ENCODE data around the gene TSPYL1. TPM values are rescaled to one million over a fixed set of nuclear protein-coding genes. Genes with fewer than 3 reads are reported as not detected.

Gene TSPYL1
- total RNA-seq, 4 donors from 2014 or later = 48.0 to 95.2 (median 67.0) TPM

DNA sequence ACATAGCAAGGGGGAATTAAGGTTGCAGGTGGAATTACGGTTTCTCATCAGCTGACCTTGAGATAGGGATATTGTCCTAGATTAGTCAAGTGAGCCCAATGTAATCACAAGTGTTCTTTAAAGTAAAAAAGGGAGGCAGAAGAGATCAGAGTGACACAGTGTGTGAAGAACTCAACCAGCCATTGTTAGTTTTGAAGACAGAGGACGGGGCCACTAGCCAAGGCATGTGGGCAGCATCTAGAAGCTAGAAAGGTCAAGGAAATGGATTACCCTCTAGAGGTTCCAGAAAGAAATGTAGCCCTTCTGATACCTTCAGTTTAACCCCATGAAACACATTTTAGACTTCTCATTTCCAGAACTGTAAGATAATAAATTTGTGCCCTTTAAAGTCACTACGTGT, 18.5 kb upstream of the TSPYL1 start:
- H3K27me3 ChIP-seq = no peaks in the 10 kb centered on the region
- no peak for DNase-seq (ENCODE audit: low spot score in 2 of 2)
- peaks cover 4% of the 10 kb centered on the region for H3K4me1 ChIP-seq
- WGBS = 94% methylated on average over 3 of the region's 3 CpGs
- TF ChIP-seq EP300 (IDR thresholded peaks at IDR 0.05) (no peak), POLR2A (IDR thresholded peaks at IDR 0.05) (no peak), CTCF (IDR thresholded peaks at IDR 0.05) (no peak), POLR2AphosphoS5 (IDR thresholded peaks at IDR 0.05) (no peak)
- H3K4me3 ChIP-seq = no peak overlapping the region
- no peaks in the 10 kb centered on the region for H3K36me3 ChIP-seq
- no peak overlapping the region for H3K27ac ChIP-seq
- no peaks in the 10 kb centered on the region for H3K9me3 ChIP-seq

DNA sequence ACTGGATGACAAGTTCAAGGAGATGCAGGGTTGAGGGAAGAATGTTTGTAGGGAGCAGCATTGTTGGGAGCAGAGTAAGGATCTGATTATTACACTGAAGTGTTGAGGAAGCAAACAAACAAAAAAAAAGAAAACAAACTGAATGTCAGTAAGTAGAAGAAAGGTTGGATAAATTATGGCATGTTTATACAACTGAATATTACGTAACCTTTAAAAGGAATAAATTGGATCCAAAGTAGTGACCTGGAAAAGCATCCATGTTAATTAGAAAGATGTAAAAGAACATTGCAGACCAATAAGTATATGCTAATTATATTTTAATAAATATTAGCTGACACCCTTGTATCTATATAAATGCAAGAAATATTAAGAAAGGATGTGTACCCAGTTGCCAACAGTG, 12.8 kb upstream of the TSPYL1 start:
- WGBS = 90% methylated on average over 1 of the region's 1 CpG
- H3K9me3 ChIP-seq = no peaks in the 10 kb centered on the region
- TF ChIP-seq CTCF (IDR thresholded peaks at IDR 0.05) (no peak), POLR2A (IDR thresholded peaks at IDR 0.05) (no peak)
- no peak overlapping the region for H3K4me3 ChIP-seq
- H3K27me3 ChIP-seq = no peaks in the 10 kb centered on the region
- H3K4me1 ChIP-seq = no peaks in the 10 kb centered on the region
- no peak overlapping the region for H3K27ac ChIP-seq
- no peak for DNase-seq (ENCODE audit: low spot score in 2 of 2)
- H3K36me3 ChIP-seq = no peaks in the 10 kb centered on the region

DNA sequence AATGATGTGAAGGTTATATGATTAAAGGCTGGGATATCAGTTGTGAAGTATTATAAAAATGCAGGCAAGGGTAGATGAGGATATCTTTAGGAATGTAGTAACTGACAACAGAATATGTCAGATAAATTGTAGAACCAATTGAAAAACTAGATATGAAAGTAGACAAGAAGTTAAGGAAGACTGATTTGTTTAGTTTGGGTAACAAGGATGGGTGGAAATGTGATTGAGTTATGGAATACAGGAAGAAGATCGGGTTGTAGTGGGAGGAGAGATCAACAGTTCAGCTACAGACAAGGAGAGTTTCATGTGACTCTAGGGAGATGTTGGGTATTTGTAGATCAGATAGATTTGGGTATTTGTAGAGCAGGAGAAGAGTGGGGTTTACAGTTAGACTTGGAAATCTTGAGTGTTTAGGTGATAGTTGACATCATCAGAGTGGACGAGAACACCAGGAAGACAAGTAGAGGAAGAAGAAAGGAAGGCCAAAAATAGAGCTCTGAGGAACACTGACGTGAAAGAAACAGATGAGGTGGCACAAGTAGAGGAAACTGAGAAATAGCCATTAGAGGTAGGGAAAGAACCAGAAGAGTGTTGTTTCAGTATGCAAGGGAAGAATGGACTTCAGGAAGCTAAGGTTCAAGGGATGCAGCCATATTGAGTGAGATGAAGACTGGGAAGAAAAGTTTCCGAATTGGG, 12.1 kb upstream of the TSPYL1 start:
- Histone ChIP-seq H3K4me1 (no peaks in the 10 kb centered on the region), H3K4me3 (no peak overlapping the region), H3K36me3 (no peaks in the 10 kb centered on the region), H3K9me3 (no peaks in the 10 kb centered on the region), H3K27me3 (no peaks in the 10 kb centered on the region), H3K27ac (no peak overlapping the region)
- no peak for DNase-seq (ENCODE audit: low spot score in 2 of 2)
- no peak for TF ChIP-seq CTCF (IDR thresholded peaks at IDR 0.05)
- no peak for TF ChIP-seq POLR2AphosphoS5 (IDR thresholded peaks at IDR 0.05)
- no peak for TF ChIP-seq POLR2A (IDR thresholded peaks at IDR 0.05)
- TF ChIP-seq EP300 (IDR thresholded peaks at IDR 0.05) = no peak
- 80% methylated on average over 4 of the region's 4 CpGs for WGBS

DNA sequence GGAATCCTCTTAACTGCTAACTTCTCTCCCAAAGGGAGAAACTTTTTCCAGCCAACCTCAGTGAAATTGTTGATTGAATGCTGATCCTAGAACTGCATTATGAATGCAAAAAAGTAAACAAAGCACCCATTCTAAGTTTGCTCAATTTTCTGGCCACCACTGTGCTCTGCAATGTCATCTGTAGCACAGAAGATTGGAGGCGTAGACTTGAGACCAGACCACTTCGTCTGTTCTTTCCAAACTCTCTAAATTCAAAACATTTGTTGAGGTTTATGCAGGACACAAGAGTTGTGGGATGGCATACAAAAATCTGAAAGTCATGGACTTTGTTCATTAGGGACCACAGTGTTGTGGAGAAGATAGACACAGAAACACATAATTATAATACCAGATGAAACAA, 11.1 kb upstream of the TSPYL1 start:
- H3K9me3 ChIP-seq = no peaks in the 10 kb centered on the region
- H3K4me3 ChIP-seq = no peak overlapping the region
- no peaks in the 10 kb centered on the region for H3K27me3 ChIP-seq
- 72% methylated on average over 2 of the region's 2 CpGs for WGBS
- H3K27ac ChIP-seq = no peak overlapping the region
- no peaks in the 10 kb centered on the region for H3K36me3 ChIP-seq
- no peaks in the 10 kb centered on the region for H3K4me1 ChIP-seq
- no peak for TF ChIP-seq POLR2AphosphoS5 (IDR thresholded peaks at IDR 0.05)
- TF ChIP-seq CTCF (IDR thresholded peaks at IDR 0.05) = no peak
- no peak for TF ChIP-seq EP300 (IDR thresholded peaks at IDR 0.05)
- TF ChIP-seq POLR2A (IDR thresholded peaks at IDR 0.05) = no peak
- no peak for DNase-seq (ENCODE audit: low spot score in 2 of 2)

GRCh38 chr6:116289876-116290275, 10.1 kb upstream of the TSPYL1 start:
- TF ChIP-seq CTCF (IDR thresholded peaks at IDR 0.05) (no peak), POLR2AphosphoS5 (IDR thresholded peaks at IDR 0.05) (no peak), EP300 (IDR thresholded peaks at IDR 0.05) (no peak), POLR2A (IDR thresholded peaks at IDR 0.05) (no peak)
- WGBS = 79% methylated on average over 2 of the region's 2 CpGs
- H3K36me3 ChIP-seq = no peaks in the 10 kb centered on the region
- no peak for DNase-seq (ENCODE audit: low spot score in 2 of 2)
- H3K4me3 ChIP-seq = no peak overlapping the region
- H3K4me1 ChIP-seq = no peaks in the 10 kb centered on the region
- H3K27ac ChIP-seq = no peak overlapping the region
- no peaks in the 10 kb centered on the region for H3K27me3 ChIP-seq
- H3K9me3 ChIP-seq = no peaks in the 10 kb centered on the region

All from suprapubic skin (tissue), 4 donors.